ENCODE measurements around the gene PRRC1. TPM values are rescaled to one million over a fixed set of nuclear protein-coding genes. Genes with fewer than 3 reads are reported as not detected.

PRRC1 gene
- total and polyA plus RNA-seq, 9 of the 15 experiments (the other 6 are each of a cell fraction or from before 2014, with no cell fraction given): 23.4 to 68.7 (median 43.9) TPM

GRCh38 chr5:127580731-127581130 lies 63.3 kb downstream of the PRRC1 start (continued):
- TF ChIP-seq ZNF57 (CRISPR knock-in tag; IDR thresholded peaks at IDR 0.05) (no peak), ATF7 (IDR thresholded peaks at IDR 0.05) (no peak), HDAC1 (IDR thresholded peaks at IDR 0.05) (no peak)

- in situ Hi-C loops (cut with MboI): no loop called here
Observed at GRCh38 chr5:127581450-127581849, 64.0 kb downstream of the PRRC1 start.

More at GRCh38 chr5:127581450-127581849, 64.0 kb downstream of the PRRC1 start:
- Histone ChIP-seq H4K20me1 (replicated peaks; ENCODE audit: control insufficient read depth, insufficient read depth, low read length) (no peaks in the 10 kb centered on the region), H3K27ac (ENCODE audit: extremely low read depth, low read depth, low read length) (no peak overlapping the region), H3K79me2 (ENCODE audit: control insufficient read depth, insufficient read depth, low read length) (no peaks in the 10 kb centered on the region), H3K4me2 (ENCODE audit: insufficient read depth, low read length) (no peak overlapping the region), H3K9me1 (ENCODE audit: control insufficient read depth, insufficient read depth, low read length) (no peaks in the 10 kb centered on the region), H3K9me3 (replicated peaks; ENCODE audit: control insufficient read depth, insufficient read depth, low read depth, low read length) (no peaks in the 10 kb centered on the region), H2AFZ (ENCODE audit: low read depth, low read length) (no peak overlapping the region), H3K4me3 (no peak overlapping the region), H3K36me3 (ENCODE audit: control insufficient read depth, insufficient read depth, low read length) (no peaks in the 10 kb centered on the region), H3K9ac (ENCODE audit: insufficient read depth in 1 of 2, low read depth in 2 of 2, low read length in 2 of 2) (no peak overlapping the region), H3K4me1 (replicated peaks in 1 of 2; ENCODE audit: control insufficient read depth in 2 of 2, insufficient read depth in 2 of 2, low read length in 2 of 2) (no peaks in the 10 kb centered on the region), H3K27me3 (ENCODE audit: control insufficient read depth in 2 of 2, insufficient read depth in 2 of 2, low read length in 2 of 2) (no peaks in the 10 kb centered on the region)
- no peak for FAIRE-seq
- no TSS peak for BruUV-seq (replicated peaks)
- TF ChIP-seq SAFB (IDR thresholded peaks at IDR 0.05; ENCODE audit: borderline replicate concordance, low read depth, low read length) (no peak), HOXB6 (CRISPR knock-in tag; IDR thresholded peaks at IDR 0.05; ENCODE audit: borderline replicate concordance) (no peak), PURB (CRISPR knock-in tag; IDR thresholded peaks at IDR 0.05; ENCODE audit: low read depth) (no peak), E2F3 (CRISPR knock-in tag; IDR thresholded peaks at IDR 0.05) (no peak), NR4A1 (CRISPR knock-in tag; IDR thresholded peaks at IDR 0.05) (no peak), NR4A1 (tag; IDR thresholded peaks at IDR 0.05) (no peak), RBM39 (optimal IDR thresholded peaks at IDR 0.05; ENCODE audit: low read depth, low read length) (no peak), DNMT1 (IDR thresholded peaks at IDR 0.05) (no peak), TCF7 (IDR thresholded peaks at IDR 0.05; ENCODE audit: borderline replicate concordance) (no peak), KDM2B (CRISPR knock-in tag; IDR thresholded peaks at IDR 0.05) (no peak), SP1 (CRISPR knock-in tag; IDR thresholded peaks at IDR 0.05) (no peak), NCOA2 (IDR thresholded peaks at IDR 0.05; ENCODE audit: partially characterized antibody in 2 of 2) (no peak), ILF3 (IDR thresholded peaks at IDR 0.05; ENCODE audit: borderline replicate concordance) (no peak)
- POLR2A ChIA-PET: no interaction called here
- intact Hi-C loops (cut with micrococcal nuclease): no loop called here
- 3% methylated on average over 2 of the region's 2 CpGs for WGBS (ENCODE audit: insufficient coverage, low coverage, missing lambda C conversion rate)
- CTCF ChIA-PET (ENCODE audit: low intra/inter-chr PET ratio): no interaction called here
- no peak for ATAC-seq
- DNase-seq (ENCODE audit: extremely low read depth in 1 of 4, low spot score in 3 of 4): no peak

Measured in K562 (cell line).